ENCODE results near the gene FARS2. TPM values are rescaled to one million over a fixed set of nuclear protein-coding genes. Genes with fewer than 3 reads are reported as not detected.

Gene FARS2
- total RNA-seq, 4 donors from 2014 or later, result 10.6 to 24.9 (median 15.2) TPM

GRCh38 chr6:5469101-5469846 lies 208.0 kb downstream of the FARS2 start:
- WGBS, result 84% methylated on average over 14 of the region's 14 CpGs
- intact Hi-C loops (cut with DNase I), result loop anchor here (10.0 kb wide), 2 partner anchors 396 to 846 kb away; no protein-coding TSS in a partner anchor
- Histone ChIP-seq H3K27me3 (no peaks in the 10 kb centered on the region), H3K4me3 (no peak overlapping the region), H3K9me3 (no peaks in the 10 kb centered on the region), H3K4me1 (peaks cover 3 to 14% (median 7%) of the 10 kb centered on the region in 4 donors), H3K36me3 (no peaks in the 10 kb centered on the region), H3K27ac (replicated peaks in 1 of 4) (no peak overlapping the region)
- no peak for DNase-seq (ENCODE audit: extremely low spot score)
- no peak for TF ChIP-seq POLR2AphosphoS5 (IDR thresholded peaks at IDR 0.05)
- no peak for TF ChIP-seq POLR2A (IDR thresholded peaks at IDR 0.05; ENCODE audit: low read depth)
- TF ChIP-seq, protein P1, sequence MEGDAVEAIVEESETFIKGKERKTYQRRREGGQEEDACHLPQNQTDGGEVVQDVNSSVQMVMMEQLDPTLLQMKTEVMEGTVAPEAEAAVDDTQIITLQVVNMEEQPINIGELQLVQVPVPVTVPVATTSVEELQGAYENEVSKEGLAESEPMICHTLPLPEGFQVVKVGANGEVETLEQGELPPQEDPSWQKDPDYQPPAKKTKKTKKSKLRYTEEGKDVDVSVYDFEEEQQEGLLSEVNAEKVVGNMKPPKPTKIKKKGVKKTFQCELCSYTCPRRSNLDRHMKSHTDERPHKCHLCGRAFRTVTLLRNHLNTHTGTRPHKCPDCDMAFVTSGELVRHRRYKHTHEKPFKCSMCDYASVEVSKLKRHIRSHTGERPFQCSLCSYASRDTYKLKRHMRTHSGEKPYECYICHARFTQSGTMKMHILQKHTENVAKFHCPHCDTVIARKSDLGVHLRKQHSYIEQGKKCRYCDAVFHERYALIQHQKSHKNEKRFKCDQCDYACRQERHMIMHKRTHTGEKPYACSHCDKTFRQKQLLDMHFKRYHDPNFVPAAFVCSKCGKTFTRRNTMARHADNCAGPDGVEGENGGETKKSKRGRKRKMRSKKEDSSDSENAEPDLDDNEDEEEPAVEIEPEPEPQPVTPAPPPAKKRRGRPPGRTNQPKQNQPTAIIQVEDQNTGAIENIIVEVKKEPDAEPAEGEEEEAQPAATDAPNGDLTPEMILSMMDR (IDR thresholded peaks at IDR 0.05), result no peak
- TF ChIP-seq EP300 (IDR thresholded peaks at IDR 0.05), result no peak

- no peaks in the 10 kb centered on the region for H3K36me3 ChIP-seq
- intact Hi-C loops (cut with DNase I), result no loop called here
- no peak for DNase-seq (ENCODE audit: extremely low spot score)
- TF ChIP-seq, protein P1 (IDR thresholded peaks at IDR 0.05), result peak; percentile 67 to 71 (median 68)
- TF ChIP-seq POLR2AphosphoS5 (IDR thresholded peaks at IDR 0.05), result no peak
- H3K27me3 ChIP-seq, result no peaks in the 10 kb centered on the region
- WGBS, result 16% methylated on average over 8 of the region's 8 CpGs
- H3K27ac ChIP-seq (replicated peaks in 1 of 4), result no peak overlapping the region
- H3K4me1 ChIP-seq, result peaks cover 3 to 14% (median 7%) of the 10 kb centered on the region in 4 donors
- no peak overlapping the region for H3K4me3 ChIP-seq
- H3K9me3 ChIP-seq, result no peaks in the 10 kb centered on the region
Measured at GRCh38 chr6:5471044-5471443, 209.7 kb downstream of the FARS2 start.

DNA sequence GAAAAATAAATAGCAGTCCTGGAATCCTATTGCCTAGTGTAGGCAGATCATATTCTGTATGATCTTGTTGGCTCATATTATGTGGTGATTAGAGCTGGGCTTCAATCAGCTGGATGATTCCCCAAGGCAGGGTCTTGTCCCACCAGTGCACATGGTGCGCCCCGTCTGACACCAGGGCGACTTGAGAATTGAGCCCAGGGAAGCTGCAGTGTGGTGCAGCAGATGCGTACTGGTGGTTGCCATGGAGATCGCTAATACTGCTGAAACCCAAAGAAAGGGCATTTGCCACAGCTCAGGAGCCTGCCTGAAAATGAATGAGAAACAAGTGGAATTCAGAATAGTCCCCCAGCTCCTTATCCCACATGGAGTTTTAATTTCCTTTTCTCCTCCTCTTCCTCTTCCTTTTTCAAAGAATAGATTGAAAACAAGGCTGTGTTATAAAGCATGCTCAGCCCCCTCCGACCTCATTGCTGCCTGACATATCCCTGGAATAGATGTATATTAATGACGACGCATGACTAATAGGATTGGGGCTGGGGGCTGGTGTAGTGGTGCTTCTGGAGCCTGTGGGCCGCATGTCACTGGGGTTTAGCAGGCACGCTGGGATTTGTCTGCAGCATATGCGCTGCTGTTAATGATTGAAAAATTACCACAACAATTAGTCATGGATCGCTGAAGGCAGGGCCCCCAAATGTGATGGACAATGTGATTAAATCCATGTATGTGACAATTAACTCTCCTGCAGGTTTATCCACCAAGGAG lies 210.5 kb downstream of the FARS2 start:
- Histone ChIP-seq H3K36me3 (no peaks in the 10 kb centered on the region), H3K4me3 (no peak overlapping the region), H3K27ac (replicated peaks in 1 of 4) (no peak overlapping the region), H3K4me1 (peaks cover 3 to 14% (median 7%) of the 10 kb centered on the region in 4 donors), H3K27me3 (no peaks in the 10 kb centered on the region), H3K9me3 (no peaks in the 10 kb centered on the region)
- no peak for TF ChIP-seq EP300 (IDR thresholded peaks at IDR 0.05)
- TF ChIP-seq, protein P1 (IDR thresholded peaks at IDR 0.05), result no peak
- no peak for TF ChIP-seq POLR2A (IDR thresholded peaks at IDR 0.05; ENCODE audit: low read depth)
- no peak for TF ChIP-seq POLR2AphosphoS5 (IDR thresholded peaks at IDR 0.05)
- intact Hi-C loops (cut with DNase I), result no loop called here
- no peak for DNase-seq (ENCODE audit: extremely low spot score)
- 86% methylated on average over 12 of the region's 12 CpGs for WGBS

- H3K27ac ChIP-seq (replicated peaks in 1 of 4), result no peak overlapping the region
- H3K9me3 ChIP-seq, result no peaks in the 10 kb centered on the region
- TF ChIP-seq EP300 (IDR thresholded peaks at IDR 0.05) (no peak), POLR2AphosphoS5 (IDR thresholded peaks at IDR 0.05) (no peak), POLR2A (IDR thresholded peaks at IDR 0.05; ENCODE audit: low read depth) (no peak)
- TF ChIP-seq, protein P1 (IDR thresholded peaks at IDR 0.05), result no peak
- H3K4me3 ChIP-seq, result no peak overlapping the region
- intact Hi-C loops (cut with DNase I), result no loop called here
- H3K4me1 ChIP-seq, result peaks cover 3 to 14% (median 7%) of the 10 kb centered on the region in 4 donors
- H3K36me3 ChIP-seq, result no peaks in the 10 kb centered on the region
- no peak for DNase-seq (ENCODE audit: extremely low spot score)
- no peaks in the 10 kb centered on the region for H3K27me3 ChIP-seq
- WGBS, result 87% methylated on average over 2 of the region's 2 CpGs
Measured at GRCh38 chr6:5472571-5472970, 211.3 kb downstream of the FARS2 start.
